Measurements from ENCODE around the gene SCAMP4.
"Not testable (repeated sequence)": the region's sequence is repeated elsewhere in the genome, so short reads cannot be mapped to it uniquely, and the experiment has no call there.

The SCAMP4 gene

DNA sequence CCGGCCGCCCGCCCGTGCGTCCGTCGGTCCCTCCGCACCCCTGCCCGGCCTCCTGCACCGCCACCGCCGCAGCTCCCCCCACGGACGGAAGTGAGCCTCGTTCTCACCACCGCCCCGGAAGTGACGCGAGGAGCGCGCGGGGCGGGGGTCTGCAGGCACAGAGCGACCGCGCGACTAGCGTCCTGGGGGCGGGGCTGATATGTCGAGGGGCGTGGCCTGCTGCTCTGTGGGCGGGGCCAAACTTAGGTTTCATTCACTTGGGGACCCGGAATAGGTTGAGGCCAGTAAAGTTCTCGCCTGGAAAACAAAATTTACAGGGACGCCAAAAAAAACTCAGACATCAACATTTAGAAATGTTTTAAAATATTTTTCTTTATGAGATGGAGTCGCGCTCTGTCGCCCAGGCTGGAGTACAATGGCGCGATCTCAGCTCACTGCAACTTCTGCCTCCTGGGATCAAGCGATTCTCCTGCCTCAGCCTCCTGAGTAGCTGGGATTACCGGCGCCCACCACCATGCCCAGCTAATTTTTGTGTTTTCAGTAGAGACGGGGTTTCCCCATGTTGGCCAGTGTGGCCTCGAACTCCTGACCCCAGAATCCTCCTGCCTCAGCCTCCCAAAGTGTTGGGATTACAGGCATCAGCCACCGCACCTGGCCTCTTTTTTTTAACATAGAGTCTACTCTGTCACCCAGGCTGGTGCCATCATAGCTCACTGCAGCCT lies 19.6 kb upstream of the SCAMP4 start, which contains the start of gene ABHD17A:
ABHD17A (minus strand) TSS at position 99 of the 722 bp plus-strand sequence. CDS start 3,930 bp downstream, outside the sequence.
- H3K27me3 Mint-ChIP-seq, H3K9me3 Mint-ChIP-seq: not testable (repeated sequence)
- DNase-seq (peak; percentile 91 to 94), ATAC-seq (peak; percentile 80)
- Mint-ChIP-seq H3K27ac (peak within 1 kb of the TSS; percentile 96 to 97), H3K4me3 (peak within 1 kb of the TSS; percentile 96 to 97), H3K4me1 (peaks cover 46% of the 10 kb centered on the region)

DNA sequence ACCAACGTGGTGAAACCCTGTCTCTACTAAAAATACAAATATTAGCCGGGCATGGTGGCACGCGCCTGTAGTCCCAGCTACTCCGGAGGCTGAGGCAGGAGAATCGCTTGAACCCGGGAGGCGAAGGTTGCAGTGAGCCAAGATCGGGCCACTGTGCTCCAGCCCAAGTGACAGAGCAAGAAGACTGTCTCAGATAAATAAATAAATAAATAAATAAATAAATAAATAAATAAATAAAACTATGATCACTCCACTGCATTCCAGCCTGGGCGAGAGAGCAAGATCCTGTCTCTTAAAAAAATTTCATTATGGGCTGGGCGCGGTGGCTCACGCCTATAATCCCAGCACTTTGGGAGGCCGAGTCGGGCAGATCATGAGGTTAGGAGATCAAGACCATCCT lies 18.8 kb upstream of the SCAMP4 start:
- not testable (repeated sequence) for DNase-seq, ATAC-seq, H3K27me3 Mint-ChIP-seq, H3K27ac Mint-ChIP-seq, H3K4me3 Mint-ChIP-seq, H3K9me3 Mint-ChIP-seq
- H3K4me1 Mint-ChIP-seq, result peaks cover 40% of the 10 kb centered on the region

DNA sequence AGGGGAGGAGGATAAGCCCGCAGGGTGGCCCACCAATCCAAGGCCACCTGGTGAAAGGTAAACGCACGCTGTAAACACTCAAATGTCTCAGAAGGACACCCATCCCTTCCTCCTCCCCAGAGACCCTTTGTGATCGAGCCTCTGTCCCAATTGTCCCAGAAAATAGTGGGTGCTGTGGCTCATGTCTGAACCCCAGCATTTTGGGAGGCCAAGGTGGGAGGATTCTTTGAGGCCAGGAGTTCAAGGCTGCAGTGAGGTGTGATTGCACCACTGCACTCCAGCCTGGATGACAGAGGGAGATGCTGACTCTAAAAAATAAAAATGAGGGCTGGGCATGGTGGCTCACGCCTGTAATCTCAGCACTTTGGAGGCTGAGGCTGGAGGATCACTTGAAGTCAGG lies 16.8 kb upstream of the SCAMP4 start:
- H3K4me1 Mint-ChIP-seq, result peaks cover 26% of the 10 kb centered on the region
- no peak overlapping the region for H3K4me3 Mint-ChIP-seq
- peak overlapping the region in 1 of 2 donors; percentile 71 for H3K27ac Mint-ChIP-seq
- ATAC-seq (no peak), DNase-seq (no peak)
- no peaks in the 10 kb centered on the region for H3K9me3 Mint-ChIP-seq
- no peaks in the 10 kb centered on the region for H3K27me3 Mint-ChIP-seq

DNA sequence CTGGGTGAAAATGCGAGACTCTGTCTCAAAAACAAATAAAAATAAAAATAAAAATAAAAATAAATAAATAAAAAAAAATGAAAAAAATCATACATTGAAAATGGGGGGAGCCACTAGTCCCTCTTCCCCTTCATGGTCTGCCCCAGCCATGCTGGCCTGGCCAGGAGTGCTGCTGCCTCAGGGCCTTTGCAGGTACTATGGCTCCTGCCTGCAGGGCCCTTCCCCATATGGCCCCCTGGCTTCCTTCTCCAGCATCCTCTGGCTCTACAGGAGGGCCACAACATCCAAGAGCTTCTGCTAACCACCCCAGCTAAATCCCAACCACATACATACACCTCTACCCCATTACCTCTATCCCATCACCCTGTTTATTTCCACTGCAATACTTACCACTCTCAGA lies 15.3 kb upstream of the SCAMP4 start:
- no peaks in the 10 kb centered on the region for H3K27me3 Mint-ChIP-seq
- H3K4me1 Mint-ChIP-seq, result peaks cover 27% of the 10 kb centered on the region
- ATAC-seq, result no peak
- no peaks in the 10 kb centered on the region for H3K9me3 Mint-ChIP-seq
- H3K4me3 Mint-ChIP-seq, result no peak overlapping the region
- no peak for DNase-seq
- no peak overlapping the region for H3K27ac Mint-ChIP-seq

DNA sequence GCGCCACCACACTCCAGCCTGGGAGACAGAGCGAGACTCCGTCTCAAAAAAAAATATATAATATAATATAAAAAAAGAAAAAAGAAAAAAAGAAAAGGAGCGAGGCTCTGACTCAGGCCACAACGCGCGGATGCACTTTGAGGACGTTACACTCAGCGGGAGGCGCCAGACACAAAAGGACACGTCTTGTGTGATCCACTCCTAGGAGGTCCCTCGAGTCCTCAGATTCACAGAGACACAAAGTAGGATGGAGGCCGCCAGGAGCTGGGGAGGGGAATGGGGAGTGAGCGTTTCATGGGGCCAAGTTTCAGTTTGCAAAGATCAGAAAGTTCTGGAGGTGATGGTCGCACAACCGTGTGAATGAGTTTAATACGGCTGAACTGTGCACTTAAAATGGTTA lies 11.4 kb upstream of the SCAMP4 start:
- ATAC-seq (no peak), DNase-seq (no peak)
- H3K4me3 Mint-ChIP-seq, result no peak overlapping the region
- peak overlapping the region in 1 of 2 donors; percentile 90 for H3K27ac Mint-ChIP-seq
- H3K27me3 Mint-ChIP-seq, result no peaks in the 10 kb centered on the region
- peaks cover 42% of the 10 kb centered on the region for H3K4me1 Mint-ChIP-seq
- H3K9me3 Mint-ChIP-seq, result no peaks in the 10 kb centered on the region

DNA sequence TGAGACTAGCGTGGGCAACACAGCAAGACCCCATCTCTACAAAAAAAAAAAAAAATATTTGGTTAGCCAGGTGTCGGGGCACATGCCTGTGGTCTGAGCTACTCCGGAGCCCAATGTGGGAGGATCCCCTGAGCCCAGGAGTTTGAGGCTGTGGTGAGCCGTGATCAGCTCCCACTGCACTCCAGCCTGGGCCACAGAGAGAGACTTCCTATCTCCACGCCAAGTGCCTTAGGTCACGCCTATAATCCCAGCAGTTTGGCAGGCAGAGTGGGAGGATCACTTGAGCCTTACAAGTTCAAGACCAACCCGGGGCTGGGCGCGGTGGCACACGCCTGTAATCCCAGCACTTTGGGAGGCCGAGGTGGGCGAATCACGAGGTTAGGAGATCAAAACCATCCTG lies 8.7 kb upstream of the SCAMP4 start:
- DNase-seq (no peak), ATAC-seq (no peak)
- Mint-ChIP-seq H3K27ac (peak overlapping the region; percentile 33 to 80), H3K9me3 (no peaks in the 10 kb centered on the region), H3K4me3 (peak overlapping the region; percentile 92 to 95), H3K27me3 (no peaks in the 10 kb centered on the region), H3K4me1 (peaks cover 42% of the 10 kb centered on the region)

DNA sequence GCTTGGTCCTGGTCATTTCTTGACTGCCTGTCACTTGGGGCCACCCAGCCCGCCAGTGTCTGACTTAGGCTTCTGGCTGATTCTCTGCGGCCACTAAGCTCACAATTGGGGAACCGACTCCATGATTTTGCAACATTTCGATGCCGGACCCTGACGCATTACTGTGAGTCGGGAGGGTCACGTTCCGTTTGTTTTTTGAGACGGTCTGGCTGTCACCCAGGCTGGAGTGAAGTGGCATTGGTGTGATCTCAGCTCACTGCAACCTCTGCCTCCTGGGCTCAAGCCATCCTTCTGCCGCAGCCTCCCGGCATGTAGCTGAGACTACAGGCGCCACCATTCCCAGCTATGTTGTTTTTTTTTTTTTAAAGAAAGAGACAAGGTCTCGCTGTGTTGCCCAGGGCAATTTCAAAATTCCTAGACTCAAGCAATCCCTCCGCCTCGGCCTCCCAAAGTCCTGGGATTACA lies 3.2 kb upstream of the SCAMP4 start:
- no peaks in the 10 kb centered on the region for H3K9me3 Mint-ChIP-seq
- peaks cover 48% of the 10 kb centered on the region for H3K4me1 Mint-ChIP-seq
- H3K27me3 Mint-ChIP-seq, result no peaks in the 10 kb centered on the region
- DNase-seq (no peak), ATAC-seq (no peak)
- H3K27ac Mint-ChIP-seq, result no peak overlapping the region
- H3K4me3 Mint-ChIP-seq, result no peak overlapping the region

DNA sequence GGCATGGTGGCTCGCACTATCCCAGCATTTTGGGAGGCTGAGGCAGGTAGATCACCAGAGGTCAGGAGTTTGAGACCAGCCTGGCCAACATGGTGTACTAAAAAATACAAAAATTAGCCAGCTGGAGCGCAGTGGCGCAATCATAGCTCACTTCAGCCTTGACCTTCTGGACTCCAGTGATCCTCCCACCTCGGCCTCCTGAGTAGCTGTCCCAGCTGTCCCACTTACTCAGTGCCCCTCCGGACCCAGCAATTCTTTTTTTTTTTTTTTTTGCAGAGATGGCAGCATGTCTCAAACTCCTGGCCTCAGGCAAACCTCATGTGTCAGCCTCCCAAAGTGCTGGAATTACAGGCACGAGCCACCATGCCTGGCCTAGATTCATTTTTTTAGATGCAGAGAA lies 2.3 kb upstream of the SCAMP4 start:
- Mint-ChIP-seq H3K27ac (peak overlapping the region in 1 of 2 donors; percentile 63), H3K27me3 (no peaks in the 10 kb centered on the region), H3K4me3 (peak overlapping the region in 1 of 2 donors; percentile 35), H3K9me3 (no peaks in the 10 kb centered on the region), H3K4me1 (peaks cover 49% of the 10 kb centered on the region)
- DNase-seq (no peak), ATAC-seq (no peak)

DNA sequence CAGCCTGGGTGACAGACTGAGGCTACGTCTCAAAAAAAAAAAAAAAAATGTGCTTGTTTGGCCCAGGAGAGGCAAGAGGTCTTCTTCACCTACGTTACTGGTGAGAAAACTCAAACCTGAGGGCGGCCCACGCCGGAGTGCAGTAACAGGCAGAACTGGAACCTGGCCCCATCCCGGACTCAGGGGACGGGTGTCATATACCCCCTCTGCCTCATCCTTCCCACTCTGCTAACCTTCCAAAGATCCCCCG lies 414 bp upstream of the SCAMP4 start:
- no peak for ATAC-seq
- Mint-ChIP-seq H3K9me3 (no peaks in the 10 kb centered on the region), H3K4me1 (peaks cover 67% of the 10 kb centered on the region), H3K27ac (peak overlapping the region; percentile 69 to 87), H3K27me3 (no peaks in the 10 kb centered on the region), H3K4me3 (peak overlapping the region; percentile 88 to 93)
- no peak for DNase-seq

DNA sequence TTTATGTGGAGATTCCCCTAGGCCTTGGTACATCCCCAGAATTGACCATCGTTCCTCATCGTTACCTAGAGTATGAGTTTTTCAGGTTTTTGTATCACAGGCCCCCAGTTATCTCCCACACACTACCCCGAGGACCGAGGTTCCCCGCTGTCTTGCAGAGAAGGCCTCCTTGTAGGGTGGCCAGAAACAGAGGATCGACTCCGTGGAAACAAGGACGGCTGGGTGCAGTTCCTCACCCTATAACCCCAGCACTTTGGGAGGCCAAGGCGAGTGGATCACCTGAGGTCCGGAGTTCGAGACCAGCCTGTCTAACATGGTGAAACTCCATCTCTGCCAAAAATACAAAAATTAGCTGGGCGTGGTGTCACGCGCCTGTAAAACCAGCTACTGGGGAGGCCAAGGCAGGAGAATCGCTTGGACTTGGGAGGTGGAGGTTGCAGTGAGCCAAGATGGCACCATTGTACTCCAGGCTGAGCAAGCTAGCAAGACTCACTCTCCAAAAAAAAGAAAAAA lies 720 bp downstream of the SCAMP4 start:
- Mint-ChIP-seq H3K27me3 (no peaks in the 10 kb centered on the region), H3K4me1 (peaks cover 75% of the 10 kb centered on the region), H3K9me3 (no peaks in the 10 kb centered on the region), H3K4me3 (peak overlapping the region; percentile 88 to 93), H3K27ac (peak overlapping the region; percentile 82 to 89)
- DNase-seq (no peak), ATAC-seq (no peak)

DNA sequence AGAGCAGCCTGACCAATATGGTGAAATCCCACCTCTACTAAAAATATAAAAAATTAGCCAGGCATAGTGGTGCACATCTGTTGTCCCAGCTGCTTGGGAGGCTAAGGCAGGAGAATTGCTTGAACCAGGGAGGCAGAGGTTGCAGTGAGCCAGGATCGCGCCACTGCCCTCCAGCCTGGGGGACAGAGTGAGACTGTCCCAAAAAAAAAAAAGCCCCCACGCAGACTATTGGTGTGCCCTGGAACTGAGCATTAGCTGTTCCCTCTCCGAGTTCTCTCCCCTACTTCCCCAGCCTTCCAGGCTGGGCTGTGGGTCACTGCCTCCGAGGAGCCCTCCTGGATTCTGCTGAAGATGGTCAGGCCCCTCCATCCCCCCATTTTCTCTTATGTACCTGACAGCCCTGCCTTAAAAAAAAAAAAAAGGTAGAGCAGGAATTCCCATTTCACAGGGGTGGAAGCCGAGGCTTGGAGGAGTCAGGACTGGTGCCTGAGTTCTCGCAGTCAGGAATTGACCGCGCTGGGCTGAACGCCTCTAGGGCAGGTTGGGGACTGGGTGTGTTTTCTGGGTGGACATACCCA lies 1.9 kb downstream of the SCAMP4 start:
- H3K9me3 Mint-ChIP-seq, result no peaks in the 10 kb centered on the region
- DNase-seq (no peak), ATAC-seq (no peak)
- H3K27me3 Mint-ChIP-seq, result no peaks in the 10 kb centered on the region
- peak overlapping the region in 1 of 2 donors; percentile 51 for H3K4me3 Mint-ChIP-seq
- H3K4me1 Mint-ChIP-seq, result peaks cover 75% of the 10 kb centered on the region
- peak overlapping the region in 1 of 2 donors; percentile 33 for H3K27ac Mint-ChIP-seq

DNA sequence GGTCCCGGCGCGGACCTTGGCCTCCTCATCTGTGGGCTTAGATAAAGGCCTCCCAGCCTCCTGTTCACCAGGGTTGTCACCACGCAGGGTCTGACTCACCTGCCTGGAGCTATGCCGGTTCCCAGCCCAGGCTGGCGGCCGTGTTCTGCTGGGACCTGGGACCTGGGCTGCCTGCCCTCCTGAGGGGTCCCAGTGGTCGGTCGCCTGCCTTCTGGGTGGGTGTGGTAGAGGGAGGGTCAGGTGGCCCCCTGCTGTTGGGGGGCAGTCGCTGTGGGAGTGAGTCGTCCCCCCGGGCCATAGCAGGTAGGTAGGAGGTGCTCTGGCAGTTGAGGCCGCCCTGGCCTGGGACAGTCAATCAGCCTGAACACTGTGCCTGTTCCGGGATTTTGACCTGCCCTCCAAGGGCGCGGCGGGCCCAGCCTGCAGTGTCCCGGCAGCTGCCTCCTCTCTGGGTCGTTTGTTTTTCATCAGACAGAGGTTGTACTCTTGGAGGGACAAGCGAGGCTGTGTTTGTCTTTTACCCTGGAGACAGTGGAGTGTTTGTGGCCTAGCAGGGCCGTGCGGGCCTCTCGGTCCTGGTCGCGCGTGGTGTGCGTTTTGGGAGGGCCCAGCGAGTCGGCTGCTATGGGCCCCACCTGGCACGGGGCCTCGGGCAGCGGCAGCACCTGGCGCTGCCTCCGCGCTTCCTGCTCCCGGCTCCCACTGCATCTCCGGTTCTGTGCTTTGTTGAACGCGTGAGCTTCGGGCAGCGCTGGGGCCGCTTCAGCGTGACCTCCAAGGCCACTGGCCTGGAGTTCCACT lies 2.6 kb downstream of the SCAMP4 start:
- Mint-ChIP-seq H3K4me3 (peak overlapping the region in 1 of 2 donors; percentile 12), H3K9me3 (no peaks in the 10 kb centered on the region), H3K4me1 (peaks cover 75% of the 10 kb centered on the region), H3K27ac (no peak overlapping the region), H3K27me3 (no peaks in the 10 kb centered on the region)
- no peak for DNase-seq
- no peak for ATAC-seq

DNA sequence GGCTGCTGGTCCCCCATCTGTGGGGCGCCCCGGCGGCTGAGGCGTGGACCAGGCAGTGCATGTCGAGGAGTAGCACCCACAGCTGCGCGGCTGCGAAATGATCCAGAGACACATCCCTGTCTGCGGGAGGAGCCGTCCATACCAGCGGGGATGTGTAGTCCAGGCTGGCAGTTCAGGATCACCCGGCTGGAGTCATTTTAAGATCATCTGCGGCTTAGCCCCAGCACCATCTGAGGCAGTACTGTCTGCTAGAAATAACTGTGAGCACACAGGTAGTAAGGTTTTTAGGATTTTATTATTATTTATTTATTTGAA lies 3.1 kb downstream of the SCAMP4 start:
- Mint-ChIP-seq H3K27ac (no peak overlapping the region), H3K27me3 (no peaks in the 10 kb centered on the region), H3K9me3 (no peaks in the 10 kb centered on the region), H3K4me3 (no peak overlapping the region), H3K4me1 (peaks cover 74% of the 10 kb centered on the region)
- DNase-seq, result no peak
- no peak for ATAC-seq

DNA sequence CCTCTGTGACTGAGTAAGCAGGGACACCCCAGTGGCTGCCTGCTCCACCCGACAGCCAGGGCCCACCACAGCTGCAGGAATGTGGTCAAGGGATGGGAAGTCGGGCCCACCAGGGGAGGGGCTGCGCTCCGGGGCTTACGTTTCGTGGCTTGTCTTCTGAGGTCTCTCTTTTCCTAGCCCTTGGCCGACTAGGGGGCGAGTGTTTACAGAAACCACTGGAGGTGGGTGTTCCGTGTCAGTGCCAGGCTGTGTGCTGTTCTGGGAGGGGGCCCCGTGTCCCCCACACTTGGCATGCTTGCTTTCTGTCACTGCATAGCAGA lies 4.5 kb downstream of the SCAMP4 start:
- Mint-ChIP-seq H3K4me3 (peak overlapping the region; percentile 53 to 75), H3K27me3 (no peaks in the 10 kb centered on the region), H3K9me3 (no peaks in the 10 kb centered on the region), H3K27ac (no peak overlapping the region), H3K4me1 (peaks cover 70% of the 10 kb centered on the region)
- no peak for ATAC-seq
- DNase-seq, result no peak

DNA sequence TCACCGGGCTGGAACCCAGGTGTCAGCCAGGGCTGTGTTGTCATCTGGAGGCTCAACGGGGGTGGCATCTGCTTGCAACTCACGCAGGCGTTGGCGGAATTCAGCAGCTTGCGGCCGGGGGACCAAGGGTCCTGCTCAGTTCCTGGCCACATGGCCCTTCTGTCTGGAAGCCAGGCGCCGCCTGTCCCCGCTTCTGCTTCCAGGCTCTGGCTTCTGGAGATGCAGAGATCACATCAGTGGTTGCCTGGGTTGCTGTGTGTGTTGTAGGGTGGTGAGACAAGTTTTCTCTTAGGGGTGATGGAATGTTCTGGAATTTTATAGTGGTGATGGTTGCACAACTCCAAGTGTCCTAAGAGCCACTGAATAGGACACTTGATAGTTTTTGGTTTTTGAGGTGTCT lies 5.0 kb downstream of the SCAMP4 start:
- DNase-seq (no peak), ATAC-seq (no peak)
- Mint-ChIP-seq H3K4me3 (peak overlapping the region in 1 of 2 donors; percentile 75), H3K27me3 (no peaks in the 10 kb centered on the region), H3K4me1 (peaks cover 65% of the 10 kb centered on the region), H3K27ac (no peak overlapping the region), H3K9me3 (no peaks in the 10 kb centered on the region)

DNA sequence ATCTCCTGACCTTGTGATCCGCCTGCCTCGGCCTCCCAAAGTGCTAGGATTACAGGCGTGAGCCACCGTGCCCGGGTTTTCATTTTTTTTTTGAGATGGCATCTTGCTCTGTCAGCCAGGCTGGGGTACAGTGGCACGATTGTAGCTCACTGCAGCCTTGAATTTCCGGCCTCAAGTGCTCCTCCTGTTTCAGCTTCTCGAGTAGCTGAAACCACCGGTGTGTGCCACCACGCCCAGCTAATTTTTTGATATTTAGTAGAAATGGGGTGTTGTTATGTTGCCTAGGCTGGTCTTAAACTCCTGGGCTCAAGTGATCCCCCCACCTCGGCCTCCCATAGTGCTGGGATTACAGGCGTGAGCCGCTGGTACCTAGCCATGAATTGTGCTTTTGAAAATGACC lies 5.9 kb downstream of the SCAMP4 start:
- DNase-seq (no peak), ATAC-seq (no peak)
- no peak overlapping the region for H3K27ac Mint-ChIP-seq
- H3K27me3 Mint-ChIP-seq, result no peaks in the 10 kb centered on the region
- no peak overlapping the region for H3K4me3 Mint-ChIP-seq
- no peaks in the 10 kb centered on the region for H3K9me3 Mint-ChIP-seq
- H3K4me1 Mint-ChIP-seq, result peaks cover 58% of the 10 kb centered on the region
